ENCODE data around the gene COL20A1. TPM values are rescaled to one million over a fixed set of nuclear protein-coding genes. Genes with fewer than 3 reads are reported as not detected.

COL20A1 gene
- total and polyA plus RNA-seq, 4 donors = 0.06 to 0.09 TPM; not detected in 2

DNA sequence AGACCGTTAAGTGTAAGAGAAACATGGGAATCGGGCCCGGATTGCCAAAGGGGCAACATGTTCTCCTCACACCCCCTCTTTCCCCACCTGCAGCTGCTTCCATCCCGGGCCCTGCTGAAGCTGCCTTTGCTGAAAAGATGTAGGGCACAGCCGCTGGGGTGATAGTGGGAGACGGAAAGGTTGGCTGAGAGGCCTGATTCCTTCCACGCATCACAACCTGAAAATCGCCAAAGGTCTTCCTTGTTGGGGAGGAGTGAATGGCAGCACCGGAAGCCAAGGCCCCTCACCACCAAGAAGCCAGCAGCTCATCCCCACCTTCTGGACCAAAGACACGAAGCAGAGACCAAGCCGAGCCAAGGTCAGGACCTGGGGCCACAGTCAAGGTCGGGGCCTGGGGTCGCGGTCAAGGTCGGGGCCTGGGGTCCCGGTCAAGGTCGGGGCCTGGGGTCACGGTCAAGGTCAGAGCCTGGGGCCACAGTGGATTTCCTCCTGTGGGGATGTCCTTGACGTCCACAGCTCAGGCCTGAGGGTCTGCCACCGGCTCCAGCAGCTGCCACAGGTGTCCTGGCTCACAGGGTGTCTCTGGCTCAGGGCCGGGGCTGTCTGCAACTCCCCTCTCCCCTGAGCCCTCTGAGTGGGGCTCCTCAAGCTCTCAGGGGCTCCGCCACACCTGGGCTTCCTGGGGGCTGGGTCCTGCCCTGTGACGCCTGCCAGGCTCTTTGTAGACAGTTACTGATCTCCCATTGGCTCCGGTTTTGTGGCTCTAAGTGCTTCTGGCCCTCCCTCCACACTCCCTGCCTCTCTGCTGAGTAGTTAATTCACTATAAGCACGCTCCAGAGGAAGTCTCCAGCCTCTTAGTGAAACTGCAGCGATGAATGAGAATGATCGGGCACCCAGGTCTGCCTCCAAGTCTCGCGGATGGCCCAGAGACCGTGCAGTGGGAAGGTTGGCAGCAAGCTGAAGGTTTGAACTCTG is 73.7 kb downstream of the COL20A1 start:
- WGBS, 2 donors = 69 to 83% methylated on average over 30 of the region's 30 CpGs
- Histone ChIP-seq H3K27ac (ENCODE audit: low read depth in 1 of 2, low read length in 1 of 2) (no peak overlapping the region), H3K4me1 (ENCODE audit: control insufficient read depth in 5 of 5, insufficient read depth in 5 of 5, low read length in 5 of 5) (peaks cover 0 to 13% (median 0%) of the 10 kb centered on the region in 5 donors), H3K9me3 (ENCODE audit: control insufficient read depth in 4 of 4, insufficient read depth in 3 of 4, low read length in 3 of 4) (peaks cover 0 to 4% (median 0%) of the 10 kb centered on the region in 4 donors), H3K27me3 (ENCODE audit: control insufficient read depth in 3 of 3, insufficient read depth in 3 of 3, low read length in 2 of 3) (peaks cover 0 to 27% (median 20%) of the 10 kb centered on the region in 3 donors), H3K36me3 (ENCODE audit: control insufficient read depth in 4 of 4, insufficient read depth in 4 of 4, low read length in 4 of 4) (no peaks in the 10 kb centered on the region), H3K4me3 (no peak overlapping the region), H3K9ac (ENCODE audit: insufficient read depth in 1 of 2, low read length in 2 of 2) (no peak overlapping the region)
- DNase-seq = peak in 2 of 3 donors; percentile 20 to 51
- ATAC-seq (ENCODE audit: insufficient read depth, low FRiP score) = no peak
- no peak for TF ChIP-seq CTCF (IDR thresholded peaks at IDR 0.05; ENCODE audit: control extremely low read depth, extremely low read depth)

GRCh38 chr20:63367446-63368055 is 74.6 kb downstream of the COL20A1 start:
- ATAC-seq (ENCODE audit: insufficient read depth, low FRiP score) (no peak), DNase-seq (no peak)
- no peak overlapping the region for H3K9ac ChIP-seq (ENCODE audit: insufficient read depth in 1 of 2, low read length in 2 of 2)
- no peak overlapping the region for H3K4me3 ChIP-seq
- H3K27ac ChIP-seq (ENCODE audit: low read depth in 1 of 2, low read length in 1 of 2) = no peak overlapping the region
- peaks cover 0 to 13% (median 0%) of the 10 kb centered on the region in 5 donors for H3K4me1 ChIP-seq (ENCODE audit: control insufficient read depth in 5 of 5, insufficient read depth in 5 of 5, low read length in 5 of 5)
- peaks cover 0 to 4% (median 0%) of the 10 kb centered on the region in 4 donors for H3K9me3 ChIP-seq (ENCODE audit: control insufficient read depth in 4 of 4, insufficient read depth in 3 of 4, low read length in 3 of 4)
- WGBS, 2 donors = 60 to 74% methylated on average over 24 of the region's 24 CpGs
- peaks cover 0 to 21% (median 17%) of the 10 kb centered on the region in 3 donors for H3K27me3 ChIP-seq (ENCODE audit: control insufficient read depth in 3 of 3, insufficient read depth in 3 of 3, low read length in 2 of 3)
- no peaks in the 10 kb centered on the region for H3K36me3 ChIP-seq (ENCODE audit: control insufficient read depth in 4 of 4, insufficient read depth in 4 of 4, low read length in 4 of 4)
- no peak for TF ChIP-seq CTCF (IDR thresholded peaks at IDR 0.05; ENCODE audit: control extremely low read depth, extremely low read depth)

DNA sequence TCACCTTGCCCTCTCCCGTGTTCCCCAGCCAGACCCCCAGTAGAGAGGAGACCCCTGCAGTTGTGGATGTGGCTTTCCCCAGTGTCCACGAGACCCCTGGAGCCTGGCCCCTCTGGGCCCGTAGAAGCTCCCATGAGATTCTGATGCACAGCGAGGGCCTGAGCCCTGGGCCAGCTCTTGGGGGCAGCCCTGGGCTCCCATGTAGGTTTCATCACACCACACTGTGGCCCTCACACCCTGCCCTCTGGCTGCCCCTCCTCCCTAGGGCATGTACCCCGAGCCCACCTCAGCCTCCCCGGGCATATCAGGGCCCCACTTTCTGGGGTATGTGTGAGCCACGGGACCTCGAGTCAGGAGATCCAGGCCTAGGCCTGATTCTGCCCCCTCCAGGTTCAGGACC is 75.2 kb downstream of the COL20A1 start:
- Histone ChIP-seq H3K36me3 (ENCODE audit: control insufficient read depth in 4 of 4, insufficient read depth in 4 of 4, low read length in 4 of 4) (no peaks in the 10 kb centered on the region), H3K4me3 (no peak overlapping the region), H3K27me3 (ENCODE audit: control insufficient read depth in 3 of 3, insufficient read depth in 3 of 3, low read length in 2 of 3) (peaks cover 0 to 15% (median 11%) of the 10 kb centered on the region in 3 donors), H3K9me3 (ENCODE audit: control insufficient read depth in 4 of 4, insufficient read depth in 3 of 4, low read length in 3 of 4) (peaks cover 0 to 4% (median 0%) of the 10 kb centered on the region in 4 donors), H3K9ac (ENCODE audit: insufficient read depth in 1 of 2, low read length in 2 of 2) (no peak overlapping the region), H3K27ac (ENCODE audit: low read depth in 1 of 2, low read length in 1 of 2) (no peak overlapping the region), H3K4me1 (ENCODE audit: control insufficient read depth in 5 of 5, insufficient read depth in 5 of 5, low read length in 5 of 5) (peaks cover 0 to 15% (median 2%) of the 10 kb centered on the region in 5 donors)
- no peak for DNase-seq
- no peak for ATAC-seq (ENCODE audit: insufficient read depth, low FRiP score)
- WGBS, 2 donors = 80 to 87% methylated on average over 8 of the region's 8 CpGs
- no peak for TF ChIP-seq CTCF (IDR thresholded peaks at IDR 0.05; ENCODE audit: control extremely low read depth, extremely low read depth)
